HG02943 (cell line): ENCODE data around the gene PPM1G.

Source experiments
- ATAC-seq: cut with Tn5 transposase; IDR thresholded peaks from one replicate; pipeline ENCODE4 v1.9.1; 2021; ENCODE audit warnings: mild to moderate bottlenecking, low read depth, moderate library complexity; ENCODE audit not compliant: unreplicated experiment

Gene PPM1G

DNA sequence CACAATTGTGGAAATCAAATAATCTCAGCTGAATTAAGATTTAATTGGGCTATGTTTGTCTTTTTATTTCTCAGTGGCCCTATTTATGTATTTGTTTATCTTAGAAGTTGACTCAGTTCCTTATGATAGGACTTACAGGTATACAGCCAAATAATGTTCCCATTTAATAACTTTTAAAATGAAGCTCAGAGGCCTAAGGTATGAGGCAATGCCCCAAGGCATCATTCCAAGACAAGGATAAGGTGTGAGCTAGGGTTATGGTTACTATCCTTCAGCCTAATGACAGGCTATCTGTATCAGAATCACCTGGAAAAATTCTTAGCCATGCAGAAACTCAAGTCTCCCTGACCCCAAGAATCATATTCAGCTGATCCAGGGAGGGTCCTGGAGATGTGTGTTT is 11.6 kb upstream of the PPM1G start:
- ATAC-seq, result no peak

DNA sequence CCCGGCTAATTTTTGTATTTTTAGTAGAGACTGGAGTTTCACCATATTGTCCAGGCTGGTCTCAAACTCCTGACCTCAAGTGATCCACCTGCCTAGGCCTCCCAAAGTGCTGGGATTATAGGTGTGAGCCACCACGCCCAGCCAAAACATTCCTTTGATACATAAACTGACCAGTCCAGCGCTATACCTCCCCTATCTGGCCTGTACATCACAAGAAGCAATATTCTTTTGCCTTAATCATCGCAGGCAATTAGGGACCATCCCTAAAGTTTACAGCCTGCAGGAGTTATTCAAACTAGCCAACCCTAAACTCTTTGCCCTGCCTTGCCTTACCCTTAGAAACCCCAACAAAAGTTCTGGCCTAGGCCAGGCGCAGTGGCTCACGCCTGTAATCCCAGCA is 6.8 kb upstream of the PPM1G start:
- no peak for ATAC-seq

DNA sequence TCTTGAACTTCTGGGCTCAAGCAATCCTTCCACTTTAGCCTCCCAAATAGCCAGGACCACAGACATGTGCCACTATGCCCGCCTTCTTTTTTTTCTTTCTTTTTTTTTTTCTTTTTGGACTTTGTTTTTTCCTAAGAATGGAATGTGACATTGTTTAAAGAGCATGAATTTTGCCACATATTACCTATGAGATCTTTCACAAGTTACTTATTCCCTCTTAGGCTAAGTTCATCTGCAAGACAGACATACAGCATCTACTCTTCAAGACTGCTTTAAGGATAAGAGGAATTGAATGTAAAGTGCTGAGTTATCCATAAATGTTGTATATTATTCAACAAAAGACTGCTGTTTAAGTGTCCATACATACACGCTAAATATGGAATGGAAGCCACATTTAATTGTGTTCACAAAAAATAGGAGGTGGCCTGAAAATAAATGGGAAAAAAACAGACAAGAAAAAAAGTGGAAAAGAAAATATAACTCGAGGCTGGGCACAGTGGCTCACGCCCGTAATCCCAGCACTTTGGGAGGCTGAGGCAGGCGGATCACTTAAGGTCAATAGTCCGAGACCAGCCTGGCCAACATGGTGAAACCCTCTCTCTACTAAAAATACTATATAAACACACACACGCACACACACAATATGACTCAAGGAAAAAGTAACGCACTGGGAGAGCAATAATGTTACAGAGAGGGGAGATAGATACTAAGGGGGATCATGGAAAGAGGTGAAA is 3.2 kb upstream of the PPM1G start:
- no peak for ATAC-seq

DNA sequence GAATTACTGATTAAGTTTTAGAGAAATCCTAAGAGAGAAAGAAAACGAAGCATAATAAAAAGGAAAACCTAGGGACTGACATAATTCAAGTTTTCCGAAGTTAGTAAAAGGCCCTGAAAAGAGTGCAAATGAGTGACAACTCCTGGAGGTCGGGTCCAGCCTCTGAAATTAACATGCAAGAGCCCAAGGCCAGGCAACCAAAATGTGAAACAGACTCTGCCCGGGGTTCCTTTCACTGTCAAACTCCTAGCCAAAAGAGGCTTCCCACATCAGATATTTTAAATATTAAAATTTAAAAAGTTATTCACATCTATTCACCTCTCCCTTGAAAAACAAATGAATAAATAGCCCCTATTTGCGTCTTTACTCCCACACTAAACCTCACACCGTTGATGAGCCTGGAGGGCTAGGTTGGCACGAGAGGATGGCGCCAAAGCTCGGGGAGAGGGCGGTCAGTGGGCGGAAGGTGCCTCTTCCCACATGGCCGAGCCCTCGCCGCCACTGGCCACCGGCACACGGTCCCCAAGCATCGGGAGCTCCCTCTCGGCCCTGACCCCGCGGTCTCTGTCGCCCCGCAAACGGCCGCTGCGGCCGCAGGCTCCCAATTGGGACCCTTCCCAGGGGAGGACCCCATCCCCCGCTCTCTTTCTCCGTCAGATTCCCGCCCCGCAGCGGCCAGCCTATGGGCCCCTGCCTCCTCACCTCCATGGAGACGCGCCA is 630 bp downstream of the PPM1G start:
- peak; percentile 35 for ATAC-seq

DNA sequence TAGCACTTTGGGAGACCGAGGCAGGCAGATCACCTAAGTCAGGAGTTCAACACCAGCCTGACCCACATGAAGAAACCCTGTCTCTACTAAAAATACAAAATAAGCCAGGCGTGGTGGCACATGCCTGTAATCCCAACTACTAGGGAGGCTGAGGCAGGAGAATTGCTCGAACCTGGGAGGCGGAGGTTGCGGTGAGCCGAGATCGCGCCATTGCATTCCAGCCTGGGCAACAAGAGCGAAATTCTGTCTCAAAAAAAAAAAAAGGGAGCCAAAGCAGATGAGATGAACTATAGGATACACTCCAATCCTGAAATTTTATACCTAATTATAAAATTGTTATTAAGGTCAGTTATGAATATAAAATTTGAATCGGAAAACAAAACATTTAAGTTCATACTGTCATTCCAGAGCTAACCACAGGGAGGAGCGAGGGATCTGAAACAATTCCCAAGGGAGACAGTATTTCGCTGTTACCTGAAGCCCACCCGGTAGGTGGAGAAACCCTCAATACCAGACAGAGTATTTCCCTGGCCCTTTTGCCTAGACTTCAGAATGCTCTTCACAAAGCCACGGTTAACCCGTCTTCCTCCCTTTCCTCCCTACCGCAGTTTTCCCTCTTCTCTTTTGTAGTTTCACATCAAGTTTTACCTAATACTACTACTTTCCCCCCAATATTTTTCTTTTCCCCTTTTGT is 1.4 kb downstream of the PPM1G start:
- no peak for ATAC-seq

DNA sequence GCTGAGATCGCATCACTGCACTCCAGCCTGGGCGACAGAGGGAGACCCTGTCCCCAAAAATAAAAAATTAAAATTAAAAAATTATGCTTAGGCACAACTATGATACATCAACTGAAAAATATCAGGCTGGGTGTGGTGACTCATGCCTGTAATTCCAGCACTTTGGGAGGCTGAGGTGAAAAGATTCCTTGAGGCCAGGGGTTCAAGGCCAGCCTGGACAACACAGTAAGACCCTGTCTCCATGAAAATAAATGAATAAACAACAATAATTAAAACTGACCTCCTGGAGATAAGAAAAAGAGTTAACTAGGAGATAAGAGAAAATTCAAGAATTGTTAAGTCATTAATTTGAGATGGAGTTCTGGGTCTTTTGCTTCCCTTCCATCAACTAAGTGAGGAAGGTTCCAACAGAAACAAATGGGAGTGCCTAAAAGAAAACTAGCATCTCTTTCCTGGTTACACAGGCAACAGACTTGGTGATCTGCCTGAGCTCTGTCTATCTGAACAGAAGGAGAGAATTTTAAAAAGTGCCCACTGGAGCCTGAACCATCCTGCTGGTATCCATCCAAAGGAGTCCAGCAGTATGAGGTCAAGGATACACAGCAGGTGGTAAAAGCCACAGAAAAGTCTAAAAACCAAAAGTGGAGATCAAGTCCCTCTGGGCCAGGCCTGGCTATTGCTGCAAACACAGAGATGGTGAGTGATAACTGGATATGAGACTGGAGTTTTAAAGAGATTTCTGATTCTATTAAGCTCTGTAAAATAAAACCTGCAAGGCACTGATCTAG is 8.8 kb downstream of the PPM1G start:
- ATAC-seq, result no peak

DNA sequence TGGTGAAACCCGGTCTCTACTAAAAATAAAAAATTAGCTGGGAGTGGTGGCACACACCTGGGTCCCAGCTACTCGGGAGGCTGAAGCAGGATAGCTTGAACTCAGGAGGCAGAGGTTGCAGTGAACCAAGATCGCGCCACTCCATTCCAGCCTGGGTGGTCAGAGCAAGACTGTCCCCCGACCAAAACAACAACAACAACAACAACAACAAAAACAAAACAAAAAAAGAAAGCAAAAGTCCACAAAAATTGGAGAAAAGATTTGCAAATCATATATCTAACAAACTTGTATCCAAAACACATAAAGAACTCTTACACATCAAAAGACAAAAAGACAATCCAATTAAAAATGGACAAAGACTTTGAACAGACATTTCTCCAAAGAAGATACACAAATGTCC is 10.4 kb downstream of the PPM1G start:
- no peak for ATAC-seq

DNA sequence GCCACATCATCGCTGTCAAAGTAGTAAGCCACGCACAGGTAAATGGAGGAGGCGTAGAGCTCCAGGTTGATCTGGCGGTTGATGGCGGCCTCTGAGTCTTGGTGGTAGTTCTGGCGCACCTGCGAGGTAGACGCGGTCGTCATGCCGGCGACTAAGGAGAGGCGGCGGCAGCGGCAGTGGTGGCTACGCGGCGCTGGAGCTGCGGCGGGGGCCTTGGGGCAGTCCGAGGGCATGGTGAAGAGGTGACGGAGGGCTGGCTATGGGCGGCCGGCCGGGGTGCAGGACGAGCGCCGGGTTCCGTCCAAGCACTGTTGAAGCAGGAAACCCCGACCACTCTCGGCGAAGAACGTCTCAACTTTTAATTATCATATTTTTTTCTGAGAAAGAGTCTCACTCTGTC is 16.2 kb downstream of the PPM1G start:
- ATAC-seq, result no peak

DNA sequence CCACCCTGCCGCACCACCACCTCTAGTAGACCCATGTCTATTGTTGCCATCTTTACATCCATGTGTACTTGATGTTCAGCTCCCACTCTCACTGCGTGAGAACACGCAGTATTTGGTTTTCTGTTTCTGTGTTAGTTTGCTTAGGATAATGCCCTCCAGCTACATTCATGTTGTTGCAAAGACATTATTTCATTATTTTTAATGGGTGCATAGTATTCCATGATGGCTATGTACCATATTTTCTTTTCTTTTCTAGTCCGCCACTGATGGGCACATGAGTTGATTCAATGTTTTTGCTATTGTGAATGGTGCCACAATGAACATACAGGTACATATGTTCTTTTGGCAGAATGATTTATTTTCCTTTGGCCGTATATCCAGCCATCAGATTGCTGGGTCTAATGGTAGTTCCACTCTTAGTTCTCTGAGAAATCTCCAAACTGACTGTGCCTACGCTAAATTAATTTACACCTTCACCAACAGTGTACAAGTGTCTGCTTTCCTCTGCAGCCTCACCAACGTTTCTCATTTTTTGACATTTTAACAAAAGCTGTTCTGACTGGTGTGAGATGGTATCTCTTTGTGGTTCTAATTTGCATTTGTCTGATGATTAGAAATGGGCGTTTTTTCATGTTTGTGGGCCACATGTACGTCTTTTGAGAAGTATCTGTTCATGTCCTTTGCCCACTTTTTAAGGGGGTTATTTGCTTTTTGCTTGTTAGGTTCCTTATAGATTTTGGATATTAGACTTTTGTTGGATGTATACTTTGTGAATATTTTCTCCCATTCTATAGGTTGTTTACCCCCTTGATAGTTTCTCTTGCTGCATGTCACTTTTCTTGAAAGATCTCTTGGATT is 18.3 kb downstream of the PPM1G start:
- ATAC-seq, result no peak

DNA sequence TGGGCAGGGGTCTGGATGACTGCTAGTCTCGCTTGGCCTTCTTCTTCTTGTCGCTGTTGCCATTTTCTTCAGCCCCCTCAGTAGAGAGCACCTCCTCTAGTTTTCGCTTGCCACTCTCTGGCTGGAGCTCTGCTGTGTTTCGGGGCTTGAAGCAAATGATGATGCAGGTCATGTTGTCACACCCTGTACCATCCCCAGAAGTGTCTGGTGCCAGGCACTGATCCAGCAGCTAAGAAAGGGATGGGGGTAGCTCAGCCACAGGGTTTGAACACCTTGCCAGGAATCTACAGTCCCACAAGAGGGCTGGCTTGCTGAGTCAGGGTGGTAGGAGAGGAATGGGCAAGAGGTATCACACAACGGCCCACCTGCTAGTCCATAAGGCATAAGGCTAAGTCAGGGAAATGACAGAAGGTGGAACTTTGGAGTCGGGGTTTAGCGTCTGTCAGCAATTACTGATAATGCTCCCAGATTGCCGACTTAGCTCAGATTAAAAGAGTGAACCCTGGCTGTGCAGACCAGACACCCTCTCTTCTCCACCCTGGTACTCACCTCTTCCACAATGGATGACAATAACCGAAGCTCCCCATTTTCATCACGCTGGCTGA is 27.7 kb downstream of the PPM1G start:
- no peak for ATAC-seq

DNA sequence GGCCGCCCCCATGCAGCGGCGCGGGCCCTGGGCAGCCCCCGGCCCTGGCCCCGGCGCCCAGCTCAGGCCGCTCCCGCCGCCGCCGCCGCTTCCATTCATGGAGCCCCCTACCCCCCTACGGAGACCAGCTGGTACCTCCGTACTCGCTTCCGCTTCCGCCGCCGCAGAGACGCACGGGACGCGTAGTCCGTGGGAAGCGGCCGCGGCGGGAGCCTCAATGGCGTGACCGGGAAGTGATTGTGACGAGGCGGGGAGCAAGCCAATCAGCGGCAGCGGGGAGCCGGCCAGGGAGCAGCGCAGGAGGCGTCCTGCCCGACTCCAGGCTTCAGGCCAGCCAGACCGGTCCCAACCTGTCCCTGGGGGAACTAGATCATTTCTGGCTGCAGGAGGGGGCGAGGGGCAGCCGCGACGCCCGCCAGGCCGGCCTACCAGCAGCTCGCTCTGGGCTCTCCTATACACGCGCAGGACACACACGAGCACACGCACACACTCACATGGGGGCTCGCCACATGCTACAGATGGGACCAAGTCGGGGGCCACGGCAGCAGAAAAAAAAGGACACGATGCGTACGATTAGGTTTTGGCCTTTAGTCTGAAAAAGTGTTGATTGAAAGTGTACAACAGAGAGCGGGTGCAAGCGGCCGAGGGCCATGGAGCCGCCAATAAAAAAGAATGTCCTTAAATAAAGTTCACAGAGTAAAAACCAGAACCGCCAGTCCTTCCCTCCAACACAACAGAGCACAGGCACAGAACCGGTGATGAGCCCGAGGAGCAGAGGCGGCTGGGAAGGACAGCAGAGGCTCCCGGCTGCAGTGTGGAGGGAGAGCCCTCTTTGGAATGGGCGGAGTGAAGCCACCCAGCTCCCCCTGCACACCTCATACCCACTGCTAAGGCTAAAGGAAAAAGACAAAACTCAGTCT is 28.5 kb downstream of the PPM1G start, which contains the start of gene ZNF513:
Gene ZNF513 (minus strand): TSS at position 109 of the 920 bp plus-strand sequence. CDS start 208 bp downstream, outside the sequence.
- peak; percentile 70 for ATAC-seq

DNA sequence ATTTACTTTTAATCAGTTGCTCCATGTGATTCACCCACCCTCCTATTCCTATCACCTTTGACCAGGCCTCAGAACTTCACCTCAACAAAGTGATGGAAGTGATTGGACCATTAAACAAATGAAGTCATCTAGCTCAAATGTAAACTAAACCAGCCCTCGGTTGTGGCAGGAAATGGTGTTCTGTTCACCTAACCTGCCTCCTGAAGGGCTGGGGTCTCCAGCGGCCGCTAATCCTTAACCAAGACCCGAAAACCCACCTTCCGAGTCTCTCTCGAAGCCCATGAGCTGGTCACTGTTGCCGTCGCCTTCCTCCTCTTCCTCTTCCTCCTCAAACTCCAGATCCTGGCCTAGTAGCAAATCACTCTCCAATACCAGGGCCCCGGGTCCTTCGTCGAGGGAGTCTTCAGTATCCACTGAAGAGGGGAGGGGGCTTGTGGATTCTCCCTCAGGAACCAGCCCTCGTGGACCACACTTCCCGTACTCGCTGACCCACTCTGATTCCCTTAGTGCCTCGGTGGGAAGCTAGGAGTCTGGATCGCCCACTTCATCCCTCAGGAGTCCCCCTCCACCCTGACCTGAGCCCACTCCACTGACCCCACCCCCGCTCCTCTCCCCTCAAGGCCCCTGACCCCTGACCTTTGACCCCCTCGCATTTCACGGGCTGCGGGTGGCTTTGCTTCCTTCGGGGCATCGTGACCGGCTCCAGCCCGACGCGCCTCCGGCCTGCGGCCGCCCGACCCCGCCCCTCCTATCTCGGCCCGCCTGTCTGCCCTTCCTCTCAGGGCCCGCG is 29.4 kb downstream of the PPM1G start:
- ATAC-seq, result peak; percentile 26

DNA sequence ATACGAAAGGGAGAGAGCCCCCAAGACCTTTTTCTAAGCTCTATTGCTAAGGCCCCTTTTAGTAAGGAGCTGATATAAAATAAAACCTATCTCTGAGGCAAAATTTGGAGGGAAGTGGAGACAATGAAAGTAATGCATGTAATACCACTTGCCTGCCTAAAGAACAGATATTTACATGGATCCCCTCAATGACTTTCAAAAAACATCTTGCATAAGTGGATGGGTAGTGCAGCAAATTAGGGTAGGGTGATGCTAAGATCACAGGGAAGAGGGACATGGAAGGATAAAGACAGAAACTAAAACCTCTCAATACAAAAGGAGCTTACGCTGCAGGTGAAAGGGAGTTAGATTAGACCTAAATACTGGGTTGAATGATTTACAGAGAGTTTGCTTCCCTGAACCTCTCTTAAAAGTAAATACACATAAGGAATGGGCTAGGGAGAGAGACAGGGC is 30.0 kb downstream of the PPM1G start:
- ATAC-seq, result no peak

DNA sequence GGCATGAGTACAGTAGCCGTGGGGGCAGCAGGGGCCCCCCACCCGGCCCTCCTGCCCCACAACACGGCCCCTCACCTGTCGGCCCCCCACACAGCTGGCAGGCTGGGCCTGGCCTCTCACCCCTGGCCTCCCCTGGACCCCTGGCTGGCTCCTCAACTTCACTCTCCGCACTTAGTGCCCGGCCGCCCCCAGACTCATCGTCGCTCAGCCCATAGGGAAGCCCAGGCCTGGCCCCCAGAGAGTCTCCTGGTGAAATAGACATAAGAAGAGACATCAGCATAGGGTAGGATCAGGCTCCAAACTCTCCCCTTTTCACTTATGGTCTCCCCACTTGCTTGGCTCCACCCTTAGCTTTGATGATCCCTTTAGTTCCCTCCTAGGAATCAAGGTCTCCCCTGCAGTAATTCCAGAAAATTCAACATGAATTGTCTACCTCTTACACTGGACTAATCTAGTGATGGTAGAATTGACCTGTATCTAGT is 30.5 kb downstream of the PPM1G start:
- no peak for ATAC-seq

DNA sequence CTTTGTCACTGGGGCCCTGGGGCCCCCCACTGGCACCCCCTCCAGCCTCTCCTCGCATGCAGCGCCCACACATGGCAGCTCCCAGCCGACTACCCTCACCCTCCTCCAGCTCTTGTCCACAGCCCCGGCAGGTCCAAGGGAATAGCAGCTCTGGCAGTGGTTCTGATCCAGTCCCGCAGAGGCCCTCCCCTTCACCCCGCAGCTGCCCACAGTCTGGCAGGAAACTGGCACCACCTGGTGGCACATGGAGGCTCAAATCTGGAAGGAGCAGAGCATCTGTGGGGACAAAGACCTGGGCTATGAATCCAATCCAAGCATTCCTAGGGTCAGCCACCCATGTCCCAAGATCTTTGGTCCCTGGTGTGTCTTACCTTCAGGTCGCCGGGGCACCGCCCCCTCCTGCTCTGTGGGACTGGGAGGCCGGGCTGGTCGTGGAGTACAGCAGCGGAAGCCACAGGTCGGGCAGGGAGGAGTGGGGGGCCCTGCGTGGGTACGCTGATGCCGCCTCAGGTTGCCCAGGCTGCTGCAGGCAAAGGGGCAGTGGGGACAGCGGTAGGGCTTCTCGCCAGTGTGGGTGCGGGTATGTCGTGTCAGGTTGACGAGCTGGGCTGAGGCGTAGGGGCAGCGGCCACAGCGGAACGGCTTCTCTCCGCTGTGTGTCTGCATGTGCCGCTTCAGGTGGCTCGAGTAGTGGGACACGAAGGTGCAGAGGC is 31.1 kb downstream of the PPM1G start:
- no peak for ATAC-seq

DNA sequence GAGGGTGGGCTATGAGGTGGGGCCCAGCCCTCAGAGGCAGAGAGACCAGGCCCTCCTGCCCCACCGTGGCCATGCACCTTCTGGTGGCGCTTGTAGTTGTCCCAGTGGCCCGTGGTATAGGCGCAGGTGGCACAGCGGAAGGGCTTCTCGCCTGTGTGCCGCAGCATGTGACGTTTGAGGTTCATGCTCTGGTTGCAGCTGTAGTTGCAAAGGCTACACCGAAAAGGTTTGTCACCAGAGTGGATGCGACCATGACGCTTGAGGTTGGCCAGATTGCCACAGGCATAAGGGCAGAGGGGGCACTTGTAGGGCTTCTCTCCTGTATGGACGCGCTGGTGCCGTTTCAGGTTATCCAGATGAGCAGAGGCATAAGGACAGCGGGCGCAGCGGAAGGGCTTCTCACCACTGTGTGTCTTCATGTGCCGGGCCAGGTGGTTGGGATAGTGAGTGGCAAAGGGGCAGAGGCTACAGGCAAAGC is 31.7 kb downstream of the PPM1G start:
- no peak for ATAC-seq
